Activated naive CD4-positive, alpha-beta T cell treated with anti-CD3 and anti-CD28 coated beads for 36 hours (primary cell): Measurements from ENCODE around the gene ATF6B. TPM values are rescaled to one million over a fixed set of nuclear protein-coding genes. Genes with fewer than 3 reads are reported as not detected.
"Not testable (repeated sequence)": the region's sequence is repeated elsewhere in the genome, so short reads cannot be mapped to it uniquely, and the experiment has no call there.

ENCODE experiments used
- CTCF ChIA-PET: fragments of 350-600 bp; sonication (Branson Sonifier 250); formaldehyde crosslinking; loops from one replicate; lab custom pipeline; 2021; ENCODE audit warnings: antibody characterized with exemption; lab: Charles Lee
- DNase-seq: peaks from one replicate; pipeline ENCODE4 v3.0.0-alpha.2; 2020
- H3K27ac Mint-ChIP-seq: one replicate; pipeline ENCODE4 v1.8.0; 2021; ENCODE audit warnings: mild to moderate bottlenecking, mixed read lengths
- H3K27me3 Mint-ChIP-seq: one replicate; pipeline ENCODE4 v1.8.0; 2021; ENCODE audit warnings: low read depth, mixed read lengths
- H3K36me3 Mint-ChIP-seq: one replicate; pipeline ENCODE4 v1.8.0; 2021; ENCODE audit warnings: low read depth, mixed read lengths
- H3K4me1 Mint-ChIP-seq: one replicate; pipeline ENCODE4 v1.8.0; 2021; ENCODE audit warnings: low read depth, mixed read lengths
- H3K4me3 Mint-ChIP-seq: one replicate; pipeline ENCODE4 v1.8.0; 2021; ENCODE audit warnings: mild to moderate bottlenecking, moderate library complexity, mixed read lengths
- H3K9me3 Mint-ChIP-seq: one replicate; pipeline ENCODE4 v1.8.0; 2021; ENCODE audit warnings: mixed read lengths
- intact Hi-C: fragments of 100-400 bp; cut with micrococcal nuclease; formaldehyde crosslinking; loops from one replicate; pipeline ENCODE4 v1.15.1; 2023
- microRNA-seq: library from miRNA; unstranded; fragments of <30 nt; microRNA quantifications from one replicate; pipeline ENCODE4 v1.2.0, GENCODE V29; 2022; ENCODE audit warnings: borderline microRNAs expressed, borderline replicate concordance
- total RNA-seq, 2 experiments: library from RNA; stranded (reverse); gene quantifications; one replicate each; pipeline ENCODE4 v1.2.3, GENCODE V29; 2021

ATF6B gene
- total RNA-seq, 2 experiments from 2014 or later = 68.2 to 69.4 TPM

- H3K27me3 Mint-ChIP-seq, H3K4me1 Mint-ChIP-seq, H3K27ac Mint-ChIP-seq, H3K4me3 Mint-ChIP-seq, H3K9me3 Mint-ChIP-seq, H3K36me3 Mint-ChIP-seq, DNase-seq, intact Hi-C loops, CTCF ChIA-PET: not testable (repeated sequence)
These were observed 59.7 kb downstream of the ATF6B start for GRCh38 chr6:32068315-32068714.

- H3K27ac Mint-ChIP-seq, intact Hi-C loops, H3K36me3 Mint-ChIP-seq, H3K4me1 Mint-ChIP-seq, DNase-seq, H3K4me3 Mint-ChIP-seq, H3K9me3 Mint-ChIP-seq, CTCF ChIA-PET, H3K27me3 Mint-ChIP-seq: not testable (repeated sequence)
These were observed 60.5 kb downstream of the ATF6B start for GRCh38 chr6:32067521-32067920.

Small RNA genes within 50 kb of the gene (microRNA-seq; reads per million reads assigned to microRNA genes)
- 3.8 reads per million for gene MIR6721

Other genes with a start within 250 kb of the ATF6B start
- gene SLC44A4, start 249.2 kb downstream of the ATF6B start, total RNA-seq = under 1 TPM in 1 of 2 experiments, not detected in 1; 0.10 TPM
- gene EHMT2, start 230.5 kb downstream of the ATF6B start, total RNA-seq = 10 to 100 TPM; 33.0 to 37.3 TPM
- under 1 TPM; 0.57 to 0.69 TPM for gene ZBTB12, start 226.2 kb downstream of the ATF6B start, total RNA-seq
- gene C2, start 200.5 kb downstream of the ATF6B start, total RNA-seq = 1 to 10 TPM; 1.6 to 2.1 TPM
- 1 to 10 TPM in 1 of 2 experiments, under 1 TPM in 1; 0.74 to 1.7 TPM for gene CFB, start 182.2 kb downstream of the ATF6B start, total RNA-seq
- gene NELFE, start 169.3 kb downstream of the ATF6B start, total RNA-seq = 10 to 100 TPM; 83.2 to 87.4 TPM
- gene SKIC2, start 169.1 kb downstream of the ATF6B start, total RNA-seq = 100 to 1,000 TPM in 1 of 2 experiments, 10 to 100 TPM in 1; 93.6 to 101 TPM
- 10 to 100 TPM; 12.5 to 13.0 TPM for gene DXO, start 156.1 kb downstream of the ATF6B start, total RNA-seq
- 1 to 10 TPM; 3.2 to 3.5 TPM for gene C4A, start 146.2 kb downstream of the ATF6B start, total RNA-seq
- gene C4B, start 113.5 kb downstream of the ATF6B start, total RNA-seq = 1 to 10 TPM; 2.7 to 3.3 TPM
- under 1 TPM in 1 of 2 experiments, not detected in 1; 0.19 TPM for gene CYP21A2, start 89.8 kb downstream of the ATF6B start, total RNA-seq
- gene TNXB, start 18.9 kb downstream of the ATF6B start, total RNA-seq = 1 to 10 TPM; 2.9 to 4.8 TPM
- gene FKBPL, start 2.0 kb upstream of the ATF6B start, total RNA-seq = 1 to 10 TPM; 6.0 to 6.2 TPM
- 1 to 10 TPM; 1.1 TPM for gene PRRT1, start 23.7 kb upstream of the ATF6B start, total RNA-seq
- gene PPT2, start 25.9 kb upstream of the ATF6B start, total RNA-seq = 10 to 100 TPM; 13.2 to 14.8 TPM
- gene EGFL8, start 36.3 kb upstream of the ATF6B start, total RNA-seq = 1 to 10 TPM; 6.1 to 9.5 TPM
- gene AGPAT1, start 47.8 kb upstream of the ATF6B start, total RNA-seq = 10 to 100 TPM; 25.8 to 26.5 TPM
- 10 to 100 TPM; 39.5 to 39.9 TPM for gene RNF5, start 50.2 kb upstream of the ATF6B start, total RNA-seq
- gene AGER, start 56.0 kb upstream of the ATF6B start, total RNA-seq = 10 to 100 TPM; 15.6 to 17.0 TPM
- gene PBX2, start 62.0 kb upstream of the ATF6B start, total RNA-seq = 10 to 100 TPM; 46.5 to 47.7 TPM
- gene GPSM3, start 64.4 kb upstream of the ATF6B start, total RNA-seq = 10 to 100 TPM; 71.8 to 72.1 TPM
- under 1 TPM in 1 of 2 experiments, not detected in 1; 0.50 TPM for gene NOTCH4, start 95.8 kb upstream of the ATF6B start, total RNA-seq
- gene TSBP1, start 243.7 kb upstream of the ATF6B start, total RNA-seq = not detected